IMR-90 (cell line): ENCODE data around the gene PPP2R2D. TPM values are rescaled to one million over a fixed set of nuclear protein-coding genes. Genes with fewer than 3 reads are reported as not detected.

Experiments
- ATAC-seq: fragments of 200-7000 bp; cut with Tn5 transposase; 2 replicates; pipeline ENCODE4 v1.9.1; 2020; ENCODE audit warnings: low read depth, mild to moderate bottlenecking, moderate library complexity
- BruUV-seq: library from RNA; stranded (reverse); fragments of 400-500 nt; replicated peaks from 2 replicates; lab custom pipeline; 2021; lab: Mats Ljungman, UMichigan
- CTCF ChIA-PET: fragments of 300-600 bp; formaldehyde crosslinking; extraction: SDS; loops from one replicate; lab custom pipeline; 2021; ENCODE audit warnings: antibody characterized with exemption; lab: Yijun Ruan, JAX
- POLR2A ChIA-PET: fragments of 300-600 bp; sonication (Branson Sonifier 250); formaldehyde crosslinking; loops from one replicate; lab custom pipeline; 2022; ENCODE audit warnings: antibody characterized with exemption; ENCODE audit not compliant: unreplicated experiment; lab: Charles Lee
- DNase-seq: peaks from one replicate; pipeline ENCODE4 v3.0.0; 2013
- H2AFZ ChIP-seq: replicated peaks from 2 replicates; pipeline ENCODE3; 2013; ENCODE audit warnings: low read length, mild to moderate bottlenecking; ENCODE audit not compliant: poor library complexity
- H2AK5ac ChIP-seq: 2 replicates; pipeline ENCODE4 v1.6.1; 2013; ENCODE audit warnings: low read depth, low read length, inconsistent platforms
- H2AK9ac ChIP-seq: replicated peaks from 2 replicates; pipeline ENCODE3; 2013; ENCODE audit warnings: mild to moderate bottlenecking, low read depth, low read length, moderate library complexity; ENCODE audit not compliant: poor library complexity
- H2BK120ac ChIP-seq: 2 replicates; pipeline ENCODE4 v1.6.1; 2013; ENCODE audit warnings: low read depth, low read length, inconsistent platforms
- H2BK15ac ChIP-seq: 3 replicates; pipeline ENCODE4 v1.6.1; 2013; ENCODE audit warnings: low read depth, low read length, inconsistent platforms
- H2BK20ac ChIP-seq: 2 replicates; pipeline ENCODE4 v1.6.1; 2013; ENCODE audit warnings: low read depth, mild to moderate bottlenecking, inconsistent platforms, low read length, moderate library complexity
- H2BK5ac ChIP-seq: 2 replicates; pipeline ENCODE4 v1.6.1; 2013; ENCODE audit warnings: mild to moderate bottlenecking, low read depth, low read length, inconsistent platforms; ENCODE audit not compliant: poor library complexity, severe bottlenecking
- H3K14ac ChIP-seq: replicated peaks from 2 replicates; pipeline ENCODE4 v1.6.1; 2013; ENCODE audit warnings: low read depth, low read length, inconsistent platforms
- H3K18ac ChIP-seq: 2 replicates; pipeline ENCODE4 v1.6.1; 2013; ENCODE audit warnings: low read depth, low read length, control low read depth
- H3K23ac ChIP-seq: 2 replicates; pipeline ENCODE4 v1.6.1; 2013; ENCODE audit warnings: low read depth, low read length, inconsistent platforms
- H3K27ac ChIP-seq: 2 replicates; pipeline ENCODE4 v1.5.1; 2013; ENCODE audit warnings: mild to moderate bottlenecking, control low read depth, low read length; ENCODE audit not compliant: insufficient read depth
- H3K27me3 ChIP-seq: 2 replicates; pipeline ENCODE4 v1.6.1; 2013; ENCODE audit warnings: low read length; ENCODE audit not compliant: control insufficient read depth, insufficient read depth
- H3K36me3 ChIP-seq: 2 replicates; pipeline ENCODE4 v1.6.1; 2013; ENCODE audit warnings: low read length, mixed read lengths; ENCODE audit not compliant: control insufficient read depth, insufficient read depth
- H3K4ac ChIP-seq: 2 replicates; pipeline ENCODE4 v1.6.1; 2013; ENCODE audit warnings: low read depth, low read length, inconsistent platforms
- H3K4me1 ChIP-seq: 2 replicates; pipeline ENCODE4 v1.6.1; 2013; ENCODE audit warnings: low read length, mixed read lengths; ENCODE audit not compliant: control insufficient read depth, insufficient read depth
- H3K4me2 ChIP-seq: 2 replicates; pipeline ENCODE4 v1.6.1; 2013; ENCODE audit warnings: low read depth, mild to moderate bottlenecking, control low read depth, low read length, moderate library complexity
- H3K4me3 ChIP-seq: 2 replicates; pipeline ENCODE4 v1.5.1; 2013; ENCODE audit warnings: low read depth, mild to moderate bottlenecking, control low read depth, low read length, moderate library complexity; ENCODE audit not compliant: insufficient read depth
- H3K56ac ChIP-seq: 2 replicates; pipeline ENCODE4 v1.6.1; 2013; ENCODE audit warnings: low read length, inconsistent platforms; ENCODE audit not compliant: insufficient read depth; ENCODE audit errors: extremely low read depth
- H3K79me1 ChIP-seq, 2 experiments: 2 replicates each; pipeline ENCODE4 v1.6.1; 2013; ENCODE audit warnings: low read length in 2 of 2, inconsistent platforms in 1 of 2, low read depth in 1 of 2
- H3K9ac ChIP-seq: 2 replicates; pipeline ENCODE4 v1.6.1; 2013; ENCODE audit warnings: low read depth, low read length, control low read depth
- H3K9me1 ChIP-seq: 2 replicates; pipeline ENCODE4 v1.6.1; 2013; ENCODE audit warnings: low read length, inconsistent platforms; ENCODE audit not compliant: insufficient read depth
- H3K9me3 ChIP-seq: 2 replicates; pipeline ENCODE4 v1.6.1; 2013; ENCODE audit warnings: low read length; ENCODE audit not compliant: control insufficient read depth, insufficient read depth
- H4K20me1 ChIP-seq: 2 replicates; pipeline ENCODE4 v1.6.1; 2013; ENCODE audit warnings: low read length, inconsistent platforms; ENCODE audit not compliant: insufficient read depth
- H4K5ac ChIP-seq: 2 replicates; pipeline ENCODE4 v1.6.1; 2013; ENCODE audit warnings: mild to moderate bottlenecking, low read depth, low read length, control low read depth
- H4K8ac ChIP-seq, 2 experiments: 2 replicates each; pipeline ENCODE4 v1.6.1; 2013; ENCODE audit warnings: low read depth in 2 of 2, low read length in 2 of 2, control low read depth in 1 of 2, inconsistent platforms in 1 of 2
- H4K91ac ChIP-seq: 2 replicates; pipeline ENCODE4 v1.6.1; 2013; ENCODE audit warnings: low read depth, low read length, inconsistent platforms; ENCODE audit not compliant: insufficient read depth
- BHLHE40 ChIP-seq: fragments of 150-350 bp; IDR thresholded peaks from 2 replicates; pipeline ENCODE4 v1.6.1; 2016; ENCODE audit warnings: mild to moderate bottlenecking, low read depth, low read length
- FOS ChIP-seq: fragments of 150-350 bp; IDR thresholded peaks from 2 replicates; pipeline ENCODE4 v1.6.1; 2016; ENCODE audit warnings: low read depth, low read length
- MXI1 ChIP-seq: IDR thresholded peaks from 2 replicates; pipeline ENCODE4 v1.6.1; 2012; ENCODE audit warnings: low read depth, mild to moderate bottlenecking, low read length, moderate library complexity, borderline replicate concordance
- POLR2A ChIP-seq: IDR thresholded peaks from 2 replicates; pipeline ENCODE4 v1.6.1; 2012; ENCODE audit warnings: mild to moderate bottlenecking, low read depth, low read length
- RFX5 ChIP-seq: IDR thresholded peaks from 2 replicates; pipeline ENCODE4 v1.8.0; 2012; ENCODE audit warnings: low read depth, mild to moderate bottlenecking, low read length, moderate library complexity
- WGBS, 2 experiments: methylation state at CpG; one replicate each; pipeline versions ENCODE4 v1.1.5 to v1.1.7; 2013; ENCODE audit warnings: missing lambda C conversion rate in 2 of 2; ENCODE audit not compliant: insufficient read length in 1 of 2; ENCODE audit errors: extremely low coverage in 2 of 2; 5-methylcytosine and 5-hydroxymethylcytosine counted together
- dilution Hi-C: fragments of 300-500 bp; cut with HindIII; formaldehyde crosslinking; loops from one replicate; pipeline ENCODE4 v1.14.3; 2018; ENCODE audit warnings: low sequenced_read_pairs; ENCODE audit not compliant: unreplicated experiment
- in situ Hi-C: fragments of 300-500 bp; cut with MboI; formaldehyde crosslinking; loops from 3 replicates; pipeline ENCODE4 v1.14.3; 2019; ENCODE audit warnings: low sequenced_read_pairs, inconsistent platforms, mixed read lengths
- intact Hi-C: fragments of 100-400 bp; cut with micrococcal nuclease; formaldehyde crosslinking; loops from 2 replicates; pipeline ENCODE4 v1.10.0; 2022
- polyA plus RNA-seq, 3 experiments: library from polyadenylated mRNA; depleted of rRNA; stranded (reverse); fragments of >200 nt; gene quantifications; 2 replicates each; pipeline ENCODE4 v1.2.3, GENCODE V29; 2012; ENCODE audit warnings: low replicate concordance in 1 of 3
- total RNA-seq: library from RNA; depleted of rRNA; stranded (reverse); fragments of >200 nt; gene quantifications from 2 replicates; pipeline ENCODE4 v1.2.3, GENCODE V29; 2012
- TF ChIP-seq, protein P1 (sequence below): fragments of 150-350 bp; IDR thresholded peaks from 2 replicates; pipeline ENCODE4 v1.6.1; 2016; ENCODE audit warnings: low read depth, mild to moderate bottlenecking, low read length, moderate library complexity, borderline replicate concordance

PPP2R2D gene
- total and polyA plus RNA-seq, 2 of the 4 experiments (the other 2 are of a cell fraction) = 22.8 to 23.8 TPM

- Histone ChIP-seq H2AK5ac (no peak overlapping the region), H3K14ac (no peak overlapping the region), H2AFZ (no peak overlapping the region), H3K9me3 (no peaks in the 10 kb centered on the region), H2BK15ac (no peak overlapping the region), H3K4me3 (no peak overlapping the region), H3K4ac (no peak overlapping the region), H3K9ac (no peak overlapping the region), H3K36me3 (no peaks in the 10 kb centered on the region), H2AK9ac (no peak overlapping the region), H4K5ac (no peak overlapping the region), H4K20me1 (no peaks in the 10 kb centered on the region), H3K79me1 (no peaks in the 10 kb centered on the region), H3K4me1 (no peaks in the 10 kb centered on the region), H3K23ac (no peak overlapping the region), H4K91ac (no peak overlapping the region), H3K18ac (no peak overlapping the region), H2BK5ac (no peak overlapping the region), H4K8ac (no peak overlapping the region), H3K27ac (no peak overlapping the region), H2BK120ac (no peak overlapping the region), H3K27me3 (peaks cover 4% of the 10 kb centered on the region; the same call in 1 of the 2 replicates), H3K4me2 (no peak overlapping the region), H2BK20ac (no peak overlapping the region), H3K56ac (no peak overlapping the region), H3K9me1 (no peaks in the 10 kb centered on the region)
- intact Hi-C loops (no loop called here), in situ Hi-C loops (no loop called here), dilution Hi-C loops (no loop called here)
- BruUV-seq = no TSS peak
- DNase-seq = peak; percentile 11
- CTCF ChIA-PET = no interaction called here
- POLR2A ChIA-PET = no interaction called here
- no peak for TF ChIP-seq BHLHE40
- no peak for TF ChIP-seq RFX5
- TF ChIP-seq POLR2A = no peak
- TF ChIP-seq, protein P1, sequence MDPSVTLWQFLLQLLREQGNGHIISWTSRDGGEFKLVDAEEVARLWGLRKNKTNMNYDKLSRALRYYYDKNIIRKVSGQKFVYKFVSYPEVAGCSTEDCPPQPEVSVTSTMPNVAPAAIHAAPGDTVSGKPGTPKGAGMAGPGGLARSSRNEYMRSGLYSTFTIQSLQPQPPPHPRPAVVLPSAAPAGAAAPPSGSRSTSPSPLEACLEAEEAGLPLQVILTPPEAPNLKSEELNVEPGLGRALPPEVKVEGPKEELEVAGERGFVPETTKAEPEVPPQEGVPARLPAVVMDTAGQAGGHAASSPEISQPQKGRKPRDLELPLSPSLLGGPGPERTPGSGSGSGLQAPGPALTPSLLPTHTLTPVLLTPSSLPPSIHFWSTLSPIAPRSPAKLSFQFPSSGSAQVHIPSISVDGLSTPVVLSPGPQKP = no peak
- no peak for TF ChIP-seq FOS
- no peak for TF ChIP-seq MXI1
- no peak for ATAC-seq
- no CpG with 5 or more reads among the region's 15 CpGs for WGBS, 2 experiments
Measured at GRCh38 chr10:131870831-131871672, 29.8 kb upstream of the PPP2R2D start.
